HG03575 (cell line): Measurements from ENCODE around the gene FGD4.

Experiments
- ATAC-seq: cut with Tn5 transposase; IDR thresholded peaks from one replicate; pipeline ENCODE4 v1.9.1; 2021; ENCODE audit not compliant: unreplicated experiment, insufficient number of reproducible peaks, low FRiP score; ENCODE audit errors: extremely low read depth

Gene FGD4

GRCh38 chr12:32569259-32569658, 169.9 kb downstream of the FGD4 start:
- ATAC-seq = no peak

- ATAC-seq = no peak
Measured at GRCh38 chr12:32574585-32574984, 175.2 kb downstream of the FGD4 start.

GRCh38 chr12:32577328-32577727, 178.0 kb downstream of the FGD4 start:
- no peak for ATAC-seq

- no peak for ATAC-seq
Measured at GRCh38 chr12:32583534-32583933, 184.2 kb downstream of the FGD4 start.

GRCh38 chr12:32585680-32586079, 186.3 kb downstream of the FGD4 start:
- no peak for ATAC-seq

DNA sequence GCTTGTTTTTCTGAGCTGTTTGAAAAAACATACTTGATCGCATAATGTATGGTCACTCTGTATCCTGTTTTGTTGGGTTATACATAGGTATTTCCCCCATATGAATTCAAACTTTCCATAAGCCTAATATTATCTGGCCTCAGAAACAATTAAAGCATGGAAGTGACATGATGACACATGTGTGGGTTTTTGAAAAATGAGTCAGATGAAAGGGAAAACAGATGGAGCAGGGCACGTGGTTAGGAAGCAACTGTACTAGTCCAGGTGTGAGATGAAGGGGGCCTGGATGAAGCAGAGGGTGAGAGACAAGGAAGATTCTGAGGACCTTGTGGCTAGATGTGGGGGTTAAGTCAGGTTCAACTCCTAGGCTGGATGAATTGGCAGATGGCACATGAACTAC, 187.0 kb downstream of the FGD4 start:
- no peak for ATAC-seq

DNA sequence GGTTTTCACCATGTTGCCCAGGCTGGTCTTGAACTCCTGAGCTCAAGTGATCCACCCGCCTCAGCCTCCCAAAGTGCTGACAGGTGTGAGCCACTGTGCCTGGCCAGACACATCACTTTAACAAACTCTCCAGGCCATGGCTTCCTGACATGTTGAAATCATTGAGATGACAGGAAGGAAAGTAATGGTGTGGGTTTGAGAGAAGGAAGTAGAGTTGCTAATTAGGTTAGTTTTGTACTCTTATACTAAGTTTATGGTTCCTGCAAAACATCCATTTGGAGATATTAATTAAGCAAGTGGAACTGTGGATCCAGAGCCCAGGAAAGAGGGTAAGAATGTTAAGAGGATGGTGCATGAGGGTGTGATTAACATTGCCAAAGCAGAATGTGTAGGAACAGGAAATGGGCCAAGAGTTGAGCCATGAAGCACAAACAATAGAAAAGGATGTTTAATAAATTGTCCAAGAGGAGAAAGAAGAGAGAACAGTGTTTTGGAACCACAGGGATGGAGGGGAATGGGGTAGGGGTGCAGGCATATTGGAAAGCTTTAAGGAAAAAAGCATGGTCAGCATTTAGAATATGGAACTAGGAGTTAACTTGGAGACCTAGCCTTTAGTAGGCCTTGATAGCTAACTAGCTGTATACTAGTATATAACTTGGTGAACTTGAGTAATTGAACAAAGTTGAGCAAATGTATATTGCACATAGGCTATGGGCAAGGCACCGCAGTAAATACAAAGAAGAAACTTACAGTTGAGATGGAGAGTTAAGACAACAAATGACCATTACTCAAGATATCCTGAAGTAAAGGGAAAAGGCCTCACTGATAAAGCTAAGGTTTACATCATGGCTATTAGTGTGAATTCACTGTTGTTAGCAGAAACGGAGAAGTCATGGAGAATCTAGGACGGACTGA, 188.5 kb downstream of the FGD4 start:
- ATAC-seq = no peak

- no peak for ATAC-seq
Measured at GRCh38 chr12:32588604-32589003, 189.2 kb downstream of the FGD4 start.

DNA sequence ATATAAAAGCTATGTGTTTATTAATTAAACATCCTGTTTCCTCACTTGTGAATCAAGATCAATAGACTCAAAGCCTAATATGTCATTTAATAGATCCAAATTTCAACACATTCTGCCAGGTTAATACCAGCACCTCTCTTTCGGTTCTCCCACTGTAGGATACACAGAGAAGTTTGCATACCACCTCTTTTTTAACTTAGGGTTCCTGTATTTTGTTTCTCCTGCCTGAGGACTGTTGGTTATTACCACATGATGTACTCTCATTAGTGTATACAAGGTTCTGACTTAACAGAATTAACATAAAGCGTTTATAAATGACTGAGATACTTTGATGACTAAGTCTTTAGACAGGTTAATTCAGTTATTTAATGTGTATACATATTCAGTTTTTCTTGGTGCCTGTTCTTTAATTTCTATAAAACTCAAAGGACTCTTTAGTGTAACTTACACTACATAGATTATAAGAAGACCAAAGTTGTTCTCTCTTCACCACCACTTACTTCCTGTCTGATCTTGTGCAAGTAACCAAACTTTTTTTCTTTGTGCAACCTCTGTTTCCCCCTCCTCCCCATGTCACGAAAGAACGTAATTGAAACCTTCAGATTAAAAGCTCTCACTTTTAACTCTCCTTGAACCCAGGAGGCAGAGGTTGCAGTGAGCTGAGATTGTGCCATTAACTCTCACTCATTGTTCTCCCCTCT, 190.0 kb downstream of the FGD4 start:
- ATAC-seq = no peak

- no peak for ATAC-seq
Measured at GRCh38 chr12:32595251-32595650, 195.9 kb downstream of the FGD4 start.

GRCh38 chr12:32596030-32596429, 196.7 kb downstream of the FGD4 start:
- ATAC-seq = no peak

- ATAC-seq = no peak
Measured at GRCh38 chr12:32598688-32599087, 199.3 kb downstream of the FGD4 start.

GRCh38 chr12:32600681-32601080, 201.3 kb downstream of the FGD4 start:
- no peak for ATAC-seq

- ATAC-seq = no peak
Measured at GRCh38 chr12:32603071-32603470, 203.7 kb downstream of the FGD4 start.

- peak; percentile 83 for ATAC-seq
Measured at GRCh38 chr12:32603858-32604257, 204.5 kb downstream of the FGD4 start.

GRCh38 chr12:32604565-32604964, 205.2 kb downstream of the FGD4 start:
- no peak for ATAC-seq

GRCh38 chr12:32605326-32606095, 206.2 kb downstream of the FGD4 start:
- no peak for ATAC-seq

DNA sequence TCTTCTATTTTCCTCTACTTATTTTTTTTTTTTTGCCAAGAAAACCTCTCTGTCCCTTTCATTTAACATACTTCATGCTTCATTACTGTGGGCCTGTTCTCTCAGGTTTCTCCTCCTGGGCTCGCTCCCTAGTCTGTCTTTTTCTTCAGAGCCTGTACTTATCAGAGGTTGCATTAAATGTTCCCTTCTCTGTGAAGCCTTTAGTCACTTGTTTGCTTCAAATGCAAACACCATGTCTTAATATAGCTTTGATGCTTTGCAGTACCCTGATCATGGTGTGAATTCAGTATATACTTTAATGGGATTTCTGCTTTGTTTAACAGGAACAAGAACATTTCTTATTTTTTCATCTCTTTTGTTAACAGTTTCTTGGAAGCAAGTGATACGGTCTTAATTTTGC, 207.1 kb downstream of the FGD4 start:
- ATAC-seq = no peak

DNA sequence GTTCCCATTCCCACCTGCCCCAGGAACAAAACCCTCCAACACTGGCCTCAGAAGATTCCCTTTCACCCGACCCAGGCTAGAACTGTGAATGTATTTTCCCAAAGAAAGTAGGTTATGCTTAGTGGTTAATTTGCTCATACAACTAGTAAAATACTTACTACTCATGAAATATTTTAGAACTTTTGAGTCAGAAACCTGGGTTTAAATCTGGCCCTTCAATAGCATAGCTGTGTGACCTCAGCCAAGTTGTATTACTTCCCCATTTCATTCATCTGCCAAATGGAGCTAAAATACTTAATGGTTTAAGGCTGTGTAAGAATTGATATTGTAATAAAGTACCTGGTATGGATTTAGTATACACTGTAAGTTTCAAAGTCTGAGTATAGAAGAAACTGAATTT, 210.6 kb downstream of the FGD4 start:
- no peak for ATAC-seq

DNA sequence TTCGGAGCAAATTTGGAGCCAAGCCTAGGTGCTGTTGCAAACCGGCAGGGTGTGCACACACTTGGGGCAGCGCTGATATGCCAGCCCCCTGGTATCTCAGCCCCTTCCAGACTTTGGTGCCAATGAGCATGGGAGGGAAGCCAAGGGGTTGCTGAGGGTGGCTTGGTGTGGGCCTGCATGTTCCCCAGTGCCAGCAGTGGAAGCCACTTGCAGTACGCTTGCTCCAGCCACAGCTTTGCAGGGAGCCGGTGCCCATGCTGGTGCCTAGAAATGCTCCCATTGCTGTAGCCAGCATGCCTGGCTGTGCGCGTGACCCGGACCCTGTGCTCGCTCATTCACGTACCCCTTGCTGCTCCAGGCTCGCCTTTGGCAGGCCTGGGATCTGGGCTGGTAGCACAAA, 212.6 kb downstream of the FGD4 start:
- ATAC-seq = no peak
